SK-N-SH treated with all-trans-retinoic acid at 6 μM for 48 hours (cell line): Measurements from ENCODE around the gene AP2A2.

Experiments
- ATAC-seq: fragments of 200-7000 bp; cut with Tn5 transposase; 3 replicates; pipeline ENCODE4 v1.9.1; 2020; ENCODE audit warnings: mild to moderate bottlenecking, moderate library complexity
- ARNTL ChIP-seq: fragments of 450-650 bp; formaldehyde crosslinking; IDR thresholded peaks from 2 replicates; pipeline ENCODE4 v1.5.0; 2020; ENCODE audit warnings: low read depth, mild to moderate bottlenecking, moderate library complexity, borderline replicate concordance
- BACH2 ChIP-seq: fragments of 250-450 bp; sonication (Bioruptor Pico); IDR thresholded peaks from 2 replicates; pipeline ENCODE4 v1.9.0; 2021; ENCODE audit warnings: mild to moderate bottlenecking, borderline replicate concordance
- ESRRG ChIP-seq: fragments of 250-450 bp; sonication (Bioruptor Pico); IDR thresholded peaks from 2 replicates; pipeline ENCODE4 v1.6.1; 2021; ENCODE audit warnings: mild to moderate bottlenecking
- GLIS3 ChIP-seq: fragments of 250-450 bp; sonication (Bioruptor Pico); IDR thresholded peaks from 2 replicates; pipeline ENCODE4 v1.5.0; 2020; ENCODE audit warnings: mild to moderate bottlenecking, moderate library complexity
- ISL1 ChIP-seq: fragments of 250-450 bp; sonication (Bioruptor Pico); IDR thresholded peaks from 2 replicates; pipeline ENCODE4 v2.1.2; 2022; ENCODE audit warnings: mild to moderate bottlenecking, moderate library complexity
- OSR1 ChIP-seq: fragments of 250-450 bp; sonication (Bioruptor Pico); IDR thresholded peaks from 2 replicates; pipeline ENCODE4 v1.8.0; 2022; ENCODE audit warnings: moderate library complexity, mild to moderate bottlenecking, inconsistent platforms
- PPARA ChIP-seq: fragments of 250-450 bp; sonication (Bioruptor Pico); IDR thresholded peaks from 2 replicates; pipeline ENCODE4 v1.5.0; 2020; ENCODE audit warnings: mild to moderate bottlenecking, borderline replicate concordance
- RARB ChIP-seq: fragments of 250-450 bp; sonication (Bioruptor Pico); IDR thresholded peaks from 2 replicates; pipeline ENCODE4 v1.8.0; 2021; ENCODE audit warnings: mild to moderate bottlenecking, moderate library complexity
- SNAI2 ChIP-seq: fragments of 250-450 bp; sonication (Bioruptor Pico); IDR thresholded peaks from 2 replicates; pipeline ENCODE4 v1.5.0; 2020; ENCODE audit warnings: mild to moderate bottlenecking, moderate library complexity
- TCF4 ChIP-seq: fragments of 250-450 bp; sonication (Bioruptor Pico); IDR thresholded peaks from 2 replicates; pipeline ENCODE4 v1.8.0; 2021; ENCODE audit warnings: mild to moderate bottlenecking, moderate library complexity, borderline replicate concordance
- TOX ChIP-seq: fragments of 250-450 bp; sonication (Bioruptor Pico); IDR thresholded peaks from 2 replicates; pipeline ENCODE4 v1.8.0; 2021; ENCODE audit warnings: mild to moderate bottlenecking, moderate library complexity, borderline replicate concordance
- ZFP3 ChIP-seq: fragments of 250-450 bp; sonication (Bioruptor Pico); IDR thresholded peaks from 2 replicates; pipeline ENCODE4 v1.5.0; 2020; ENCODE audit warnings: mild to moderate bottlenecking, moderate library complexity
- ZFP30 ChIP-seq: fragments of 450-650 bp; formaldehyde crosslinking; IDR thresholded peaks from 2 replicates; pipeline ENCODE4 v1.5.0; 2022; ENCODE audit warnings: mild to moderate bottlenecking, moderate library complexity
- ZNF70 ChIP-seq: fragments of 450-650 bp; formaldehyde crosslinking; IDR thresholded peaks from 2 replicates; pipeline ENCODE4 v1.5.0; 2020; ENCODE audit warnings: mild to moderate bottlenecking, moderate library complexity
- ZNF8 ChIP-seq: fragments of 450-650 bp; formaldehyde crosslinking; IDR thresholded peaks from 2 replicates; pipeline ENCODE4 v1.5.0; 2020; ENCODE audit warnings: mild to moderate bottlenecking, moderate library complexity
- TF ChIP-seq, protein P1 (sequence below): fragments of 250-450 bp; sonication (Bioruptor Pico); IDR thresholded peaks from 2 replicates; pipeline ENCODE4 v1.5.1; 2021; ENCODE audit warnings: mild to moderate bottlenecking, moderate library complexity
- TF ChIP-seq, protein P2 (sequence below): fragments of 250-450 bp; sonication (Bioruptor Pico); IDR thresholded peaks from 2 replicates; pipeline ENCODE4 v1.5.1; 2020; ENCODE audit warnings: low read depth, mild to moderate bottlenecking, moderate library complexity
- TF ChIP-seq, protein P3 (sequence below): fragments of 250-450 bp; sonication (Bioruptor Pico); IDR thresholded peaks from 2 replicates; pipeline ENCODE4 v1.8.0; 2021; ENCODE audit warnings: low read depth, mild to moderate bottlenecking, moderate library complexity, borderline replicate concordance
- TF ChIP-seq, protein P4 (sequence below): fragments of 250-450 bp; sonication (Bioruptor Pico); IDR thresholded peaks from 2 replicates; pipeline ENCODE4 v1.5.0; 2020; ENCODE audit warnings: mild to moderate bottlenecking, moderate library complexity

The AP2A2 gene

DNA sequence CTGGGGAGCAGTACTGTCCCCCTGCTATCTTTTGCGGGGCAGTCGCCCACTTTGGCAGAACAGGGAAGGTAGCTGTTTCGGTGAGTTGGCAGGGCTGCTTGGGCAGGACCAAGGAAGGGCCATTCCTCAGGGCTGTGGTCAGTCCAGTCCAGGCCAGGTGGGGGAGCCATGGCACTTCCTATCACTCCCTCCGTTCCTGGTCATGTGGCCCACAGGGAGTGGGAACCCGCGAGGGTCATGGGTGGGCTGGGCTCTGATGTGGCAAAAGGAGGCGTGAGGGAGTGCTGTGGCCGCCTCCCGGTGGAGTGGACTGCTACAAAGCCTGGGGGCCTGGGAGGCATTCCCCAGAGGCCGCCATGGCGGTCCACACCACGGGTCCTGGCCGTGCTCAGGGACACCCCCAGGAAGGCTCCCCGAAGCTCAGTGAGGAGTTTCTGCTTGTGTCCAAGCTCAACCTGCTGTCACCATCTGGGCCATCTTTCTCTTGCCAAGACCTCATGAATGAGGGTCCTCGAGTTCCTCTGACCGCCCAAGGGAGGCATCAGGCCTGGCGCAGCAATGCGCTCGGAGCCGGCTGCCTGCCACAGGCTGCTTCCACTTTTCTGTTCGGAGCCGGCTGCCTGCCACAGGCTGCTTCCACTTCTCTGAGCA is 27.0 kb upstream of the AP2A2 start:
- TF ChIP-seq, protein P1, sequence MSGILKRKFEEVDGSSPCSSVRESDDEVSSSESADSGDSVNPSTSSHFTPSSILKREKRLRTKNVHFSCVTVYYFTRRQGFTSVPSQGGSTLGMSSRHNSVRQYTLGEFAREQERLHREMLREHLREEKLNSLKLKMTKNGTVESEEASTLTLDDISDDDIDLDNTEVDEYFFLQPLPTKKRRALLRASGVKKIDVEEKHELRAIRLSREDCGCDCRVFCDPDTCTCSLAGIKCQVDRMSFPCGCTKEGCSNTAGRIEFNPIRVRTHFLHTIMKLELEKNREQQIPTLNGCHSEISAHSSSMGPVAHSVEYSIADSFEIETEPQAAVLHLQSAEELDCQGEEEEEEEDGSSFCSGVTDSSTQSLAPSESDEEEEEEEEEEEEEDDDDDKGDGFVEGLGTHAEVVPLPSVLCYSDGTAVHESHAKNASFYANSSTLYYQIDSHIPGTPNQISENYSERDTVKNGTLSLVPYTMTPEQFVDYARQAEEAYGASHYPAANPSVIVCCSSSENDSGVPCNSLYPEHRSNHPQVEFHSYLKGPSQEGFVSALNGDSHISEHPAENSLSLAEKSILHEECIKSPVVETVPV (CRISPR knock-in tag), result no peak
- TF ChIP-seq ISL1 (CRISPR knock-in tag) (no peak), ARNTL (CRISPR knock-in tag) (no peak), RARB (no peak), GLIS3 (CRISPR knock-in tag) (no peak)
- TF ChIP-seq, protein P2, sequence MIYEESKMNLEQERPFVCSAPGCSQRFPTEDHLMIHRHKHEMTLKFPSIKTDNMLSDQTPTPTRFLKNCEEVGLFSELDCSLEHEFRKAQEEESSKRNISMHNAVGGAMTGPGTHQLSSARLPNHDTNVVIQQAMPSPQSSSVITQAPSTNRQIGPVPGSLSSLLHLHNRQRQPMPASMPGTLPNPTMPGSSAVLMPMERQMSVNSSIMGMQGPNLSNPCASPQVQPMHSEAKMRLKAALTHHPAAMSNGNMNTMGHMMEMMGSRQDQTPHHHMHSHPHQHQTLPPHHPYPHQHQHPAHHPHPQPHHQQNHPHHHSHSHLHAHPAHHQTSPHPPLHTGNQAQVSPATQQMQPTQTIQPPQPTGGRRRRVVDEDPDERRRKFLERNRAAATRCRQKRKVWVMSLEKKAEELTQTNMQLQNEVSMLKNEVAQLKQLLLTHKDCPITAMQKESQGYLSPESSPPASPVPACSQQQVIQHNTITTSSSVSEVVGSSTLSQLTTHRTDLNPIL (CRISPR knock-in tag), result no peak
- TF ChIP-seq, protein P3, sequence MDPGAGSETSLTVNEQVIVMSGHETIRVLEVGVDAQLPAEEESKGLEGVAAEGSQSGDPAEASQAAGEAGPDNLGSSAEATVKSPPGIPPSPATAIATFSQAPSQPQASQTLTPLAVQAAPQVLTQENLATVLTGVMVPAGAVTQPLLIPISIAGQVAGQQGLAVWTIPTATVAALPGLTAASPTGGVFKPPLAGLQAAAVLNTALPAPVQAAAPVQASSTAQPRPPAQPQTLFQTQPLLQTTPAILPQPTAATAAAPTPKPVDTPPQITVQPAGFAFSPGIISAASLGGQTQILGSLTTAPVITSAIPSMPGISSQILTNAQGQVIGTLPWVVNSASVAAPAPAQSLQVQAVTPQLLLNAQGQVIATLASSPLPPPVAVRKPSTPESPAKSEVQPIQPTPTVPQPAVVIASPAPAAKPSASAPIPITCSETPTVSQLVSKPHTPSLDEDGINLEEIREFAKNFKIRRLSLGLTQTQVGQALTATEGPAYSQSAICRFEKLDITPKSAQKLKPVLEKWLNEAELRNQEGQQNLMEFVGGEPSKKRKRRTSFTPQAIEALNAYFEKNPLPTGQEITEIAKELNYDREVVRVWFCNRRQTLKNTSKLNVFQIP (CRISPR knock-in tag), result no peak
- ATAC-seq, result peak; percentile 63

DNA sequence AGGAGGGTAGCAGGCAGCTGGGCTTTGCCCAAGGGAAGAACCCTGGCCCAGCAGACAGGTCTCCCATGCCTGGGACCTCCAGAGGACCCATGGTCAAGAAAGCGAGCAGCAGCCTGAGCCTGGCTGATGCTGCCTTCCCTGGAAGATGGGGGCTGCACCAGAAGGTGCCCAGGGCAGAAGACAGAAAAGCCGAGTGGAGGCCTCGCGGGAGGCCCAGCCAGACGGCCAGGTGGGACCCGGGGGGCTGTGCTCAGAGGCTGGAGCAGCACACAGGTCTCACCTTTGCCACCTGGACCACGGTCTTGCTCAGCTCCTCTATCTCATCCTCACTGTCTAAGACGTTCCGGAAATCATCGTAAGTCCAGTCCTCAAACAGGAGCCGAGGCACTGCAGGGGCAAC is 25.9 kb upstream of the AP2A2 start:
- ATAC-seq, result no peak
- no peak for TF ChIP-seq ESRRG
- TF ChIP-seq ZFP30 (CRISPR knock-in tag), result no peak
- no peak for TF ChIP-seq TOX
- no peak for TF ChIP-seq BACH2 (CRISPR knock-in tag)
- no peak for TF ChIP-seq OSR1 (CRISPR knock-in tag)
- TF ChIP-seq ZNF70, result no peak
- no peak for TF ChIP-seq PPARA (CRISPR knock-in tag)
- TF ChIP-seq GLIS3 (CRISPR knock-in tag), result no peak
- TF ChIP-seq, protein P1 (CRISPR knock-in tag), result no peak
- no peak for TF ChIP-seq ISL1 (CRISPR knock-in tag)

DNA sequence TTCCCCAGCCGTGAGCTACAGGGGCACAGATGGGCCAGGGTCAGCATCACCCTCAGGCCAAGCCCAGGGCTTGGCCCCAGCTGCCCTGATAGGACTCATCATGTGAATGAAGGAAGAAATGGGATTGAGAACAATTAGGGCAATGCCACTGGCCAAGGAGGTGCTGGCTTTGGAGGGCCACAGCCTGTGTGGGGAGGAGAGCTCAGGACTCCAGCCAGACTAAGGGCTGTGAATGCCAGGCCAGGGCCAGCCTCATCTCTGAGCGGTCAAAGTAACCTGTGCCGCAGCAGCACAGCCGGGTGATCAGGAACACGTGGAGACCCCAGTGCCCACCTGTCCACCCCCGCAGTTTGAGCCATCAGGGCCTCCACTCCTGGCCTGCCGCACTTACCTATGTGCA is 25.1 kb upstream of the AP2A2 start:
- no peak for ATAC-seq
- no peak for TF ChIP-seq PPARA (CRISPR knock-in tag)

DNA sequence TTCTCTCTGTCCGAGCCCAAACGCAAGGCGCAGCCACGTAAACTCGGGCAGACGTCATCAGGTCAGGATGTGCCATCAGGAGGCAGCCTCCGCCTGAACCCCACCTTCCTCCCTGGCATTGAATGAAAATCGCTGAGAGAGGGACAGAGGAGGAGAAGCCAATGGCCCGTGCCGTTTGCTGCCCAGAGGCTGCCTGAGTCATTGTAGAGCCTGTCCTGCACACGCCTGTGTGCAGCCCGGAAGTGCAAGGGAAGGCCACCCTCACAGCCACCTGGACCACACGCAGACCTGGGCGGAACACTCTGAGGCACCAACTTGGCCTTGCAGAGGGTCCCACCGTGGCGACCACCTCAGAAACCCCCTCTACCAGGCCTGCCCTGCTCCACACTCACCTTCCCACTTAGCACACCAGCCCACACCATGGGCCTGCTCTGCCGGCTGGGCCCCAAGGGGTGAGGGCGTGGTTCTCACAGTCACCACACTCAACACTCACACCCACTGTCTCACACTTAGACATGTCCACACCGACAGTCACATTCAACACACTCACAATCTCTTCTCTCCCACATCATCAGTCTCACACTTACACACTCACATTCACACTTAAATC is 24.1 kb upstream of the AP2A2 start:
- ATAC-seq, result no peak
- TF ChIP-seq, protein P4, sequence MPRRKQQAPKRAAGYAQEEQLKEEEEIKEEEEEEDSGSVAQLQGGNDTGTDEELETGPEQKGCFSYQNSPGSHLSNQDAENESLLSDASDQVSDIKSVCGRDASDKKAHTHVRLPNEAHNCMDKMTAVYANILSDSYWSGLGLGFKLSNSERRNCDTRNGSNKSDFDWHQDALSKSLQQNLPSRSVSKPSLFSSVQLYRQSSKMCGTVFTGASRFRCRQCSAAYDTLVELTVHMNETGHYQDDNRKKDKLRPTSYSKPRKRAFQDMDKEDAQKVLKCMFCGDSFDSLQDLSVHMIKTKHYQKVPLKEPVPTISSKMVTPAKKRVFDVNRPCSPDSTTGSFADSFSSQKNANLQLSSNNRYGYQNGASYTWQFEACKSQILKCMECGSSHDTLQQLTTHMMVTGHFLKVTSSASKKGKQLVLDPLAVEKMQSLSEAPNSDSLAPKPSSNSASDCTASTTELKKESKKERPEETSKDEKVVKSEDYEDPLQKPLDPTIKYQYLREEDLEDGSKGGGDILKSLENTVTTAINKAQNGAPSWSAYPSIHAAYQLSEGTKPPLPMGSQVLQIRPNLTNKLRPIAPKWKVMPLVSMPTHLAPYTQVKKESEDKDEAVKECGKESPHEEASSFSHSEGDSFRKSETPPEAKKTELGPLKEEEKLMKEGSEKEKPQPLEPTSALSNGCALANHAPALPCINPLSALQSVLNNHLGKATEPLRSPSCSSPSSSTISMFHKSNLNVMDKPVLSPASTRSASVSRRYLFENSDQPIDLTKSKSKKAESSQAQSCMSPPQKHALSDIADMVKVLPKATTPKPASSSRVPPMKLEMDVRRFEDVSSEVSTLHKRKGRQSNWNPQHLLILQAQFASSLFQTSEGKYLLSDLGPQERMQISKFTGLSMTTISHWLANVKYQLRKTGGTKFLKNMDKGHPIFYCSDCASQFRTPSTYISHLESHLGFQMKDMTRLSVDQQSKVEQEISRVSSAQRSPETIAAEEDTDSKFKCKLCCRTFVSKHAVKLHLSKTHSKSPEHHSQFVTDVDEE, result no peak
- TF ChIP-seq ZFP3 (CRISPR knock-in tag) (no peak), ZNF70 (no peak), RARB (no peak), TOX (no peak), ZFP30 (CRISPR knock-in tag) (no peak), GLIS3 (CRISPR knock-in tag) (no peak), SNAI2 (CRISPR knock-in tag) (no peak), ZNF8 (CRISPR knock-in tag) (no peak), TCF4 (CRISPR knock-in tag) (no peak), ESRRG (no peak)
- TF ChIP-seq, protein P2 (CRISPR knock-in tag), result no peak
